Limb (tissue), 2 donors: Measurements from ENCODE around the gene PAPOLB.
"Not testable (repeated sequence)": the region's sequence is repeated elsewhere in the genome, so short reads cannot be mapped to it uniquely, and the experiment has no call there.

Experiments
- DNase-seq, 2 donors: peaks; one replicate each; pipeline ENCODE4 v3.0.0-alpha.2; 2016; ENCODE audit errors: extremely low spot score in 2 of 2

The PAPOLB gene

DNA sequence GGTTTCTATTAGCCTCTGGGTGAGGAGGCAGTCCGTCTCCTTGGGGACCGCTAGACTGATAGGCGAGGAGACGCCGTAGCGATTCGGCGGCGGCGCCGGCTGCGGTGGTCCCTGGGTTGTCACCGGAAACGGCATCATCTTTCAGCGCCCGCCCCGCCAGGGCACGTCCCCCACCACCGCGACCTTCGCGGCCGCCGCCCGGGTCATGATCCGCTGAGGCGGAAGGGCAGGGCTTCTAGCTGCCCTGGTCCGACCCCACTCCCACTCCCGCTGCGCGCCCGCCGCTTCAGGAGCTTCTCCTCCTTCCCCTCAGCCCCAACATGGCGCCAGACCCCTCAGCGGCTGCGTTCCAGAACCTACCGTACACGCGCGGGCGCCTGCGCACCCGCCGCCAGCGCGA, at the start of gene PAPOLB:
TSS of gene PAPOLB (minus strand) at position 358 of the 400 bp plus-strand sequence. CDS start at position 138, 220 bp downstream.
- no peak for DNase-seq

DNA sequence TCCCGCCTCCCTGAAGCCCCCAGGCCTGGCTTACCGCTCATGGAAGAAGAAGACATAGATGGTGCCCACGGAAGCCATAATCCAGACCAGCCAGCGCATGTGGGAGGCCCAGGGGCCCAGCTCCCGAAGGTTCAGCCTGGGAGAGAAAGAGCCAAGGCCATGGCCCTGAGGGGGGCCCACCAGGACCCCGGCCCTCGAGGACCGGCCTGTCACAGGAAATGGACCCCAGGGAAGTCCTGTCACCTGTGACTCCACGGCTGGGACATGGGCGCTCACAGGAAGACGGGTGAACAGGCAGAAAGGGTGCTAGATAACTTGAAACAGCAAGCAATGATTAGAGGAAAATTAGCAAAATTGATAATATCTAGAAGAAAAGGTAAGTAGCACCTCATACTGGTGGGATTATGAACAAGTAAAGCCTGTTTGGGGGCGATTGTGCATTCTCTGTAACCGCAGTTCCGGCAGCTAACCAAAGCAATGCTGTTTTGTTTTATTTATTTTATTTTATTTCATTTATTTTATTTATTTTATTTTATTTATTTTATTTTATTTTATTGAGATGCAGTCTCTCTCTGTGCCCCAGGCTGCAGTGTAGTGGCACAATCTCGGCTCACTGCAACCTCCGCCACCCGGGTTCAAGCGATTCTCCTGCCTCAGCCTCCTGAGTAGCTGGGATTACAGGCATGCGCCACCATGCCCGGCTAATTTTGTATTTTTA, 49.4 kb upstream of the PAPOLB start:
- no peak for DNase-seq

DNA sequence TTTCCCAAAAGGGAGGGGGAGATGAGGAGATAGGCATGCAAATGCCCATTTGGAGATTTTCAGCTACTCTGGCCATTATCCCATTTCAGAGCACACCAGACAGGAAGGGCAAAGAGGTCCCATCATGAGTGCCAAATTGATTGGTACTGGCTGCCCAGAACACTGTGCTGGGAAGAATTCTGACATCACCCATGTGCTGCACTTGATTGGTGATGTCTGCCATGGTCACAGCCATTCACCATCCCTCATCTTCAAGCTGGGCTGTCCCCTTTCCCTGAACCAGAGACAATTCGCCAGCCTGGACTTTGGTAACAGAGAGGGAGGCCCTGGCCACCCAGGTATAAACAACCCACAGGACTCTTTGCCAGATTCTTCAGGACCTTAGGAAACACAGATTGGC, 44.9 kb upstream of the PAPOLB start:
- DNase-seq = no peak

DNA sequence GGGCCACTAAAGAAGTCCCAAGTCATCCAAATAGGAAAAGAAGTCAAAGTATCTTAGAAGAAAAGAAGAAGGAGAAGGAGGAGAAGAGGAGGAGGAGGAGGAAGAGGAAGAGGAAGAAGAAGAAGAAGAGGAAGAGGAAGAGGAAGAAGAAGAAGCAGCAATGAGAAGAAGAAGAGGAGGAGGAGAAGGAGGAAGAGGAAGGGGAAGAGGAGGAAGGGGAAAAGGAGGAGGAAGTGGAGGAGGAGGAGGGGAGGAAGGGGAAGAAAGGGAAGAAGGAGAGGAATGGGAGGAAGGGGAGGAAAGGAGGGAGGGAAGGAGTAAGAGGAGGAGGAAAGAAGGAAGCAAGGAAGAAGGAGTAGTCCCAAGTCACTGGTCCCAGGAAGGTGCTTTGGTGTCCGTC, 43.3 kb upstream of the PAPOLB start:
- no peak for DNase-seq

DNA sequence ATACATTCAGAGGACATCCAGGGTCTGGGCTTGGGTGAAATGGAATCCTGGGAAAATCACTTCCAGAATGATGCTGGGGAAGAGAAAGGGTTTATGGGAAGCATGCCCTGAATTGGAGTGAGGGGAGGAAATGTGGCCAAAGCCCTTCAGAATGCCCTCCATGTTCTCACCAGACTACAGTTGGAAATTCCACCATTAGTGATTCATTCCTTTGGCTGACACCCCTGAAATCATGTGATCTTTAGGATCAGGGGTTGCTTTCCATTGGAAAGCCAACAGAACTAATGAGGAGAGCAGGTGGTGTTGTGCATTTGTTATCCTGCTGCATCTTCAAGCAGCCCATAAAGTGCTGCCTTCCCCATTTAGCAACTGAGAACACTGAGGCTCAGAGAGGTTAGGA, 42.5 kb upstream of the PAPOLB start:
- no peak for DNase-seq

DNA sequence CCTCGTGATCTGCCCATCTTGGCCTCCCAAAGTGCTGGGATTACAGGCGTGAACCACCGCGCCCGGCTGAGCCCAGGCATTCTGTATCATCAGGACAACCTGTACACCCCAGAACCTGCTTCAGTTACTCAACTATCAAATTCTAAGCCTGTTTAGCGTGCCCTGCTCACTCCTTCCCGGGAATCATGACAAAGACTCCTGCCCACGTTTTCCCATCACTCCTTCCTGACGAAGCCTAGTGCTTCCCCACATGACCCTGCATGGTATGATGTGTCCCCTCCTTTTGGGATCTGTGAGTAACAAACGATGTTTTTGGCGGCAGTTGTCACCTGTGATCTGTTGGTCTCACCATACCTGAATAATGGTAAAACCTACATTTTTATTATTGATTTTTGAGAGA, 33.9 kb upstream of the PAPOLB start:
- no peak for DNase-seq

DNA sequence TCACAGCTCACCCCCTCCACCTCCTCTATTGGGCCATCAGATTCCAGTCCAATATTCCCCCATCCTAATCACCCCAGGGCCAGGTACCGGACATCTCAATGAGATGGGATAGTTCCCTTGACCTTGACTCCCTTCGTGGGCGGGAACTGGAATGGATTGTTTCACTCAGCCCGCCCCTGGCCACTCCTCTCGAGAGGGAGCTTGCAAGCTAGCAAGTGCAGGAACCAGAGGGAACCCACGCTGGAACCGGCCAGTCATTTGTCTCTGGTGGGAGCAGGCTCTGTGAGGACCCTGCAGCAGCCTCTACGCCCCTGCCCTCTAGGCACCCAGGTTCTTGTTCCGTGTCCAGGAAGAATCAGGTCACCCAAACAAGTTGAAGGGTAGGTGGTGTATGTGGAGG, 32.7 kb upstream of the PAPOLB start:
- DNase-seq = no peak

DNA sequence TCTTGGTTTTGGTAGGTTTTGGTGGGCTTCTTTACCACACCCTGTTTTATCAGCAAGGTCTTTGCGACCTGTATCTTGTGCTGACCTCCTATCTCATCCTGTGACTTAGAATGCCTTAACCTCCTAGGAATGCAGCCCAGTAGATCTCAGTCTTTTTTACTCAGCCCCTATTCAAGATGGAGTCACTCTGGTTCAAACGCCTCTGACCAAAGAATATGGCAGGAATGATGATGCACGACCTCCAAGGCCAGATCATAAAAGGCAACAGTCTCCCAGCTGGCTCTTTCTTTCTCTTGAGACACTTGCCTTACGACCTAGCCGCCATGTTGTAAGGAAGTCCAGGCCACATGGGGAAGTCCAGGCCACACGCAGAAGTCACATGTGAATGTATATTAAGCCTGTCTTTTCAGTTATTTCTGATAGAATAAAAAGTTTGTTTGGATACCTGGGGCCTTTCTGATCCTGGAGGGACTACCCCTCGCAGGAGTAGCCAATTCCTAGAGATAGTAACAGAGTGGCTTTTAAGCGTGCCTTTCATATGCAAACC, 32.2 kb upstream of the PAPOLB start:
- no peak for DNase-seq

DNA sequence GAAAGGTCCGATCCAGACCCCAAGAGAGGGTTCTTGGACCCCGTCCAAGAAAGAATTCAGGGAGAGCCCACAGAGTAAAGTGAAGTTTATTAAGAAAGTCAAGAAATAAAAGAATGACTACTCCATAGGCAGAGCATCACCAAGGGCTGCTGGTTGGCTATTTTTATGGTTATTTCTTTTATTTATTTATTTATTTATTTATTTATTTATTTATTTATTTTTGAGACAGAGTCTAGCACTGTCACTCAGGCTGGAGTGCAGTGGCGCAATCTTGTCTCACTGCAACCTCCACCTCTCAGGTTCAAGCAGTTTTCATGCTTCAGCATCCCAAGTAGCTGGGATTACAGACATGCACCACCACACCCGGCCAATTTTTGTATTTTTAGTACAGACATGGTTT, 31.4 kb upstream of the PAPOLB start:
- not testable (repeated sequence) for DNase-seq

DNA sequence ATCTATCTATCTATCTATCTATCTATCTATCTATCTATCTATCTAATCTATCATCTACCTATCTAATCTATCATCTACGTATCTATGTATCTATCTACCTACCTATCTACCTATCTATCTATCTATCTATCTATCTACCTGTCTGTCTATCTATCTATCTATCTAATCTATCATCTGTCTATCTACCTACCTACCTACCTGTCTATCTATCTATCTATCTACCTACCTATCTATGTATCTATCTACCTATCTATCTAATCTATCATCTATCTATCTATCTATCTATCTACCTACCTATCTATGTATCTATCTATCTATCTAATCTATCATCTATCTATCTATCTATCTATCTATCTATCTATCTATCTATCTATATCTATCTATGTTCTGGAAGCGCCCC, 29.7 kb upstream of the PAPOLB start:
- not testable (repeated sequence) for DNase-seq

DNA sequence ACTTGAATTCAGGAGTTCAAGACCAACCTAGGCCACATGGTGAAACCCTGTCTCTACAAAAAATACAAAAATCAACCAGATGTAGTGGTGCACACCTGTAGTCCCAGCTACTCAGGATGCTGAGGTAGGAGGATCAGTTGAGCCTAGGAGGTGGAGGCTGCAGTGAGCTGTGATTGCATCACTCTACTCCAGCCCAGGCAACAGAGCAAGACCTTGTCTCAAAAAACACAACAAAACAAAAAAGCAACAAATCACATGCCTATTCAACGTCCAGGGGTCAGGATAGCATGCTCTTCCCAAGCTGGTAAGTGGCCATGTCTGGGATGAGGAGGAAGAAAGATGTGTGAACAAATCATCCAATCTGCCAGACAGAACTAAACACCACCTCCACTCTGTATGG, 27.9 kb upstream of the PAPOLB start:
- no peak for DNase-seq

DNA sequence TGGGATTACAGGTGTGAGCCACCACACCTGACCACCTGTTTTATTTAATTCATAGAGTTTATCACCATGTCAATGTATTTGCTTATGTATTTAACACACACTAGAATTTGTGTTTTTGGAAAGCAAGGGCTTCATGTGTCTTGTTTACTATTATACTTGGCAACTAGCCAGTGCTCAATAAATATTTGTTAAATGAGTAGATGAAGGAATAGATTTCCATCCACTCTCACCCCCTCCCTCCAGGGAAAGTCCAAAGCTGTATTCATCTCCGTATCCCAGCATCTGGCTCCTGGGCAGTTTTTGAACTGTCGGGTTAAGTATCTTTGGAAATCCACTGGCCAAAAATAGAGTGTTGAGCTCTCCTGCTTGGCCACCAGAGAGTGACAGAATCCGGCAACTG, 26.3 kb upstream of the PAPOLB start:
- DNase-seq = no peak

DNA sequence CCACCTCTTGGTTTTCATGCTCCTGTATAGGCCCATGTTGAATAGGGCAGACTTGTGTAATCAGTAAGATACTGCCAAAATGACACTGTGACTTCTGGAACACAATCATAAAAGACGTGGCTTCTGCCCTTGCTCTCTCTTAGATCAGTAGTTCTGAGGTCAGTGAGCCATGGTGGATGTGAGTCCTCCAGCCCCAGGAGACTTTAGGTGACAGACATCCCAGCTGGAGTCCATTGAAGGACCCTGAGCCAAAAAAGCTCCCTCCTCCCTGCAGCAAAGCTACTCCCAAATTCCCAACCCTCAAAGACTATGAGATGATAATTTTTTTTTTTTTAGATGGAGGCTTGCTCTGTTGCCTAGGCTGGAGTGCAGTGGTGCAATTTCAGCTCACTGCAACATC, 24.8 kb upstream of the PAPOLB start:
- DNase-seq = no peak

DNA sequence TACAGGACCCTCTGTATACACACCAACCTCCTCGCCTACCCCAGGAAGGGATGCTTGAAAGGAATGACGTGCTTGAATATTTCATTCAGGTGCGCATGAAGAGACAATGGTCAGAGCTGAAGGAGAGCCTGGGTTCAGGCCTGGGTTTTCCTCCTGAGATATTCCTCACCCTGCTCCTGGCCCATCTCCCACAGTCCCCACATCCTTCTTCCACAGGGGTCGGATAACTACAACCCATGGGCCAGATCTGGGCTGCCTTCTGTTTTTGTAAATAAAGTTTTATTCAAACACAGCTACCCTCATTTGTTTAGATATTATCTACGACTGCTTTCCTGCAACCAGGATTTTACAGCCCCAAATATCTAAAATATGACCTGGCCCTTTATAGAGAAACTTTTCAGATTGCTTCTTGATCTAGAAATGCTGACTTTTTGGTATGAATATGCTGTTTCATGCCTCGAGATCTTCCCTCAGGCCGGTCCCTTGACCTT, 23.5 kb upstream of the PAPOLB start:
- no peak for DNase-seq

DNA sequence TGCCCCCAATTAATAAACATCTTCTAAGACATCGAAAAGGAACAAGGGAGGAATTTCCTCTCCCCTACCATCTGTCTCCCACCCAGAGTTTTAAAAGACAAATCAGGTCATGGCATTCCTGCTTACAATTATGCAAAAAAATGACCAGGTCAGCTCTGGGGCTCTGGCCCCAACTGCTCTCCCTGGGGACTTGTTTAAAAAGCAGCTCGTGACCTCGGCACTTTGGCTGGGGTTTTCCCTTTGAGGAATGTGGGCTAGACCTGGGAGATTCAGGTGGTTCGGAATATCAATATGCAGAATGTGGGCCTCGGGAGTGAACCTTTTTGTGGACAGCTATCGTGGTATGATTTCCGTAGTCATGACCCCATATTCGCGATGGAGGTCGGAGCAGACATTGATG, 22.3 kb upstream of the PAPOLB start:
- no peak for DNase-seq

DNA sequence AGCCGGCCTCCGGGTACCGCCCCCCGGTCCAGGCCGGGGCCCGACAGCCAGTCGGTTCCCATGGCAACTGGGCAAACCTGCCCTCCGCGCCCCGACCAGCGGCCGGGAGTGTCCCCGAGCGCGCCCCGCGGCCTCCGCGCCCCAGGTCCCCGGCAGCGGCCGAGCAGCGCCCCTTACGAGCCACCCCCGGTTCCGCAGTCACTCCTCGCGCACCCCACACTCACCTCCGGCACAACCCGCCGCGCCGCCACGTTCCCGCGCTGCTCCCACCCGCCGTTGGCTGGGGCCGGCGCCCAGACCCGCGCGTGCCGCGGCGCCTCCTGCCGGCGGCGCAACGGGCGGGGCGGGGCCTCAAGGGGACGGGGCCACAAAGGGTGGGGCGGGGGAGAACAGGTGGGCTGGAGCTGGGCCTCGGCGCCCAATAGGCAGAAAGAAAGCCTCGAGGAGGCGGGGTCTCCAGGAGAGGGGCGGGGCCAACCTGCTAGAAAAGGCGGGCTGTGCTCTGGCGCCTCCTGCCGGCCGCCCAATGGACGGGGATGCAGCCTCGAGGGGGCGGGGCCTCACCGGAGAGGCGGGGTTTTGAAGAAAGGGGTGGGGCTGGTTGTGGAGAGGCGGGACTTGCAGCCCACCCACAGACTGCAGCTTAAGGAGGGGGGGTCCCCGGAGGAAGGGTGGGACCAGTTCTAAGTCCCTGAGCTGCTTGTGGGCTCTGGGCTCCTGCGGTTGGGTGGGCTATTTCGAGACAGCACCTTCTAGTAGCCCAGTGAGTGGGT, 21.7 kb upstream of the PAPOLB start, which contains the start of gene RADIL:
TSS of gene RADIL (minus strand) at position 345 of the 773 bp plus-strand sequence. CDS start 5,577 bp downstream, outside the sequence.
- peak; percentile 72 to 95 for DNase-seq

DNA sequence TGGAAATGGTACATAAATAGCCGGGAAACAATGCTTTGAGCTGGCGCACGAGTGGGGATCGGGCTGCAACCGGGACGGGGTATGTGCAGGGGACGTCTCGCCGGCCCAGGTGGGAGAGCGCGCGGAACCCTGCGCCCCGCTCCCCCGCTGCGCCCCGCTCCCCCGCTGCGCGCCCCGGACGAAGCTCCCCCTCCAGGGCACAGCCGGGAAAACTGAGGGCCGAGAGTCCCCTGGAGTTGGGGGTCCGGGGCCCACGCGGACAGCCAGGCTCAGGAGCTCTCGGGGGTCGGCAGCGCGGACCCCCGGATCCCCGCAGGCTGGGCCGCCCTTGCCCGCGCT, 21.2 kb upstream of the PAPOLB start:
- no peak for DNase-seq

DNA sequence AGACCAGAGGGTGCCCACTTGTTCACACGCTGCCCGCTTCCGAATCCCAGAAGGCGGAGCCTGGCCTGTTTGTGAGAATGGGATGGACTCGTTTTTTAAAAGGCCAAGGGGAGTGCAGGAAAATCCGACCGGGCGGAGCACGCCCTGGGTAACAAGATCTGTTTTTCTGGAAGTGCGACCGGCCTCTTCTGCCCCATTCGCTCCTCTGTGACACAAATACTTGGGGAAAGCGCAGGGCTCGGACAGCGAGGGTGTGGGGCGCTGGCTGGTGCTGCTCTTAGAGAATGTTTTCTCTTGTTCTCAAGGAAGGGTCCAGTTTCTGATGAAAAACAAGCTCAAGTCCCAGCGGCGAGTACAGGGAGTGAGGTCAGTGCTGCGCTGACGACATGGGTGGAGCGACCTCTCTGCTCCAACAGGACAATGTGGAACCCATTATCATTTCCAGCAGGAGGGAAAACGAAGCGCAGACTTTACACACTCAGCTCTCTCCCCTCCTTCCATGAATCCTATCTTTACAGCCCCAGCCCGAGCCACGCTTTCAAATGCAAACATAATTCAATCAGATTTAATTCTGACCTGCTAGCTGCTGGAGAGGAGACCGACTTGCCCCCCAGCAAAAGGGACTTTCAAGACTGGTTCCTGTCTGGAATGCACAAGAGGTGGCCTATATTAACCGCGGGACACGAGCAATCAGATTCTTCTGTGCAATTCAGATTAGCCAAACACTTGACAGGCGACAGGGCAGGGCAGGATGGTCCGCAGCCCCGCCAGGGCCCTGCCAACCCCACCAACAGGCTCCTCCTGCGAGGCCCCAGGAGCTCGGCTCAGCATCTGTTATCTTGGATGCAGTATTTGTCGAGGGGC, 20.6 kb upstream of the PAPOLB start:
- DNase-seq = peak; percentile 57 to 60

DNA sequence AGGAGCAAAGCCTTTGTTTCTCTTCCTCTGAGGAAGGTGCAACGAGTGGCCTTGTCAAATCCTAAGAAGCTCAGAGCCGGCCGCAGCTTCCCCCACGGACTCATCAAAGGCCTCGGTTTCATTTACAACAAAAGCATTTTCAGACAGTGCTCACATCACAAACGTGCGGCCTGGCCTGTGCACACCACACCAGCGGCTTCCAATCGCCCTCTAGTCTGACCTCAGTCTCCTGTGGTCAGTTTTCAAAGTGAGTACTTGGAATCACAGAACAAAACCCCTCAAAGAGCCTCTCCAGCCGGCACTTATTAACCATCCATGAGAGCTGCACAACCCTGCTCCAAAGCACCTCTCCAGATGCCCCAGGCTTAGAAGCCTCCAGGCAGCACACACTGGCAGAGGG, 18.4 kb upstream of the PAPOLB start:
- no peak for DNase-seq

DNA sequence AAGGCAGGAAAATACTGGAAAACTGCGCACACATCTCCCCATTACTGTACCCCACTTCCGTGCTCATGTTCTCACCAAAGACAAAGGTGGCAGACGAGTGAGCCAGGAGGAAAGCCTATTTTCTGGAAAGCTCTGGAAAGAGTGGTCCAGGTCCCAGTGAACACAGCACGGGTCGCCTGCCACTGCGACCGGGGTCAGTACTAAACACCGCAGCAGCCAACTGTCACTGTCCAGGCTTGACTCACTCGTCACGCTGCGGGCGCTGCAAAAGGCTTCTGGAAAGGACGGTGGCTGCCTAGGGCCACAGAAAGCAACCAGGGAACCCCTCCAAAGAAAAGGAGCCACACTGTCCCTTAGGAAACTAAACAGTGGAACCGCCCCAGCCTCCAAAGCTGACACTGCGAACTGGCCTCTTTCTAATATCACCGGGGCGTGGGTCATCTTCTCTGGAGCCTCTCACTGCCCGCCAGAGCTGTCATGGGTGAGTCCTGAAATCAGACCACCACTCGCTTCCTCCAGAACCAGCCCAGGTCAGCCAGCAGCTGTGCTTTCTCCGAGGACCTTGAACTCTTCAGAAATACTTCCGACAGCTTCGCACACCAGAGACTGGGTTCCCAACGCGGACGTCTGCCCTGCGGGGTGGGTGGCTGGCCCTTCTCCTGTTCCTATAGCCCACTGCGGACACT, 17.7 kb upstream of the PAPOLB start:
- no peak for DNase-seq
